ENCODE measurements around the gene ADARB2.

Gene ADARB2

DNA sequence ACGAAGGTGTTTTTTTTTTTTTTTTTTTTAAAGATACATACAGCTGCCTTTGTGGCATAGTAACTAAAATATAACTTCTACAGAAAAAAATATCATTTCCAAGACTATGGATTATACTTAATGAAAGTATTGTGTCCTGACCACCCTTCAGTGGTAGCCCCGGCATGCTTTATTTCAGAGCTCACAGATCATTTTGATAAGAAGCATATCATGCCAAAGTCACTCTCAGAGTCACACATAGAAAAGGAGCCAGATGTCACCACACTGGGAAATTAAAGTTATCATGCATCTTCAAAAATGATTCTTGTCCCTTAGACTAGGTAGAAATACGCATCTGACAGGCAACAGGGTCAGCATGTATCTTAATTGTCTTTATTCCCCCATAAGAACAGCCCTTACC, 3.0 kb downstream of the ADARB2 start:
- DNase-seq = no peak

DNA sequence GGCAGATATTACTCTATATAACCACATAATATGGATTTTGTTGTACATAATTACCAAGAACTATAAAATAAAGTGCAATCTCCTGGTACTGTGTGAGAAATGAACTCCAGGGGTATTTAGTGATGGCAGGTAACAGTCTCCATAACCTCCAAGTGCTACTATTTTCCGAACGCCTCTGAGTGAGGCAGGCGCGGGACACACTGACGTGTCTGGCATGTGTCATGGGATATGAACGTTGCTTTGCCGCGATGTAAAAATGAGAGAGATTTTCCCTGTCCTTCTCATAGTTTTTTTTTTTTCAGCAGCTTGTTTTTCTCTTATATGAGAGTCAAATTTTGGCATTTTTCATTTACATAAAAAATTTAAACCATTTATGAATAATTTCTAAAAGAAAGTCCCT, 3.6 kb downstream of the ADARB2 start:
- DNase-seq = no peak

DNA sequence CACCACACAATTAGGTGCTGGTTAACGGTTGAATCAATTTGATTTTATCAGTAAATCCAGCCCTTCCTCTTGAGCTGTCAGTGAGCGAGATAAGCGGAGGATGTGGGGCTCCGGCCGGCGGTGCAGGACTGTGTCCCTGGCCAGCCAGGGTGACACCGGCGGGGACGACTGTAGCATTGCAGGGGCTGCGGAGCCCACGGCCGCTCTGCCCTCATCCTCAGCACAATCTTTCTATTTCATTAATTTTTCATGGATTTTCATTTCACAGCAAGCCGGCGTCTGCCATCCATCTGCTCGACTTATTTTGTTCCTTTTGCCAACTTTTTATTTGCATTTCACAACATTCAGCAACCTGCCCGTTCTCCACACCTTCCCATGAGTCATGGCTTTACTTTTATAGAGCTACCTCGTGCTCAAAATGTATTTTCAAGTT, 4.7 kb downstream of the ADARB2 start:
- DNase-seq = no peak

GRCh38 chr10:1731592-1731991, 5.7 kb downstream of the ADARB2 start:
- DNase-seq = no peak

- DNase-seq = no peak
These were observed 7.6 kb downstream of the ADARB2 start for GRCh38 chr10:1729751-1730150.

DNA sequence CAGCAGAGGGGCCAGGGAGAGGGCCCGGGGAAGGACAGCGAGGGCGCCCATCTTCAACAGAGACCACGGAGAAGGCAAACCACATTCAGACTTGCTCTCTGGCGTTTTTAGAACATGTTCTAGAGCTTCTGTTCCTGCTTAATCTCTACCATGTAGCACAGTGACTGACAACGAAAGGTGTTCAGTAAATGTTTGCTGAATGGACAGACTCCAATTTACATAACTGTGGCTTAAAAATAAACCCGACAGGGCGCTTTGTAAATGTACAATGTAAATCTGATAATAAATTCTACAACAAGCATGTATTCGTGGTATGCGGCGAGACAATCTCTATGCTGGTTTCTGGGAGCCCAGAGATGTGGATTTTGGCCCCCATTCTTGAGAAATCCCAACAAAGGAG, 10.5 kb downstream of the ADARB2 start:
- DNase-seq = no peak

DNA sequence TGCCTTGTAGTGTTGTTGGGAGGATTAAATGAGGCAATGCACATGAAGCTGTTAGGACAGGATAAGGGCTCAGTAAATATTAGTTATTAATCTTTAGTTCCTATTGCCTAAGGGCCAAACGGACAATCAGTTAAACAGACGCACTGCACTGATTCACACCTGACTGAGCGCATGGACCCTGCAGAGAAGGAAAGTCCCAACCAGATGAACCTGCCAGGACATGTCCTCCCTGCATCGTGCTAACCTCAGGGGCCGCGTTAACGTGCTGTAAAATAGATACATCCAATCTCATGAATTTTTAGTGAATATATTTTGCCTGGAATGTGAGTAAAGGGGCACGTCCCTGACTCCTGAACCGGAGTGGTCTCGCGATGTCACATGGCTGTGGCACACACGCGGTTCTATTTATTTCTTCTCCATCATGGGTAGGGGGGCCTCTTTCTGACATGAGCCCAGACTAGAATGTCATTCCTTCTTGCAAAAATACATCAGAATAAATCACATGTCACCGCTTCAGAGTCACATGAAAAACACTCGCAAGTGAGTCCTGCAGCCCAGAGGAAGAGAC, 12.3 kb downstream of the ADARB2 start:
- DNase-seq = no peak

DNA sequence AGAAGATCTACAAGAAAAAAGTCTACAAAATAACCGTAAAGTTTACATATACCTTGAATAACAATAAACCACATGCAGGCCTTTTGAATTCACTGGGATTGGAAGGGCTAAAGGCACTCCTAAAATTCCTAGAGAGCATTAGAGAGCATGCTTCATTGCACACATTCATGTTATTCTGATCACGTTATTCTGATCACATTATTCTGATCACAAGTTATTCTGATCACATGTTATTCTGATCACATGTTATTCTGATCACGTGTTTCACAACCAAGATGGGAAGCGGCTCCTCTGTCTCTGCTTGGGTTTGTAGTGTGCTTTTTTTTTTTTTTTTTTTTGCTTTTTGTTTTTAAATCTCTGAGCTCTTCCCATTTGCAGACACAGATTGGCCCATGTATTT, 20.5 kb downstream of the ADARB2 start:
- no peak for DNase-seq

- DNase-seq = no peak
These were observed 21.5 kb downstream of the ADARB2 start for GRCh38 chr10:1715821-1716220.

DNA sequence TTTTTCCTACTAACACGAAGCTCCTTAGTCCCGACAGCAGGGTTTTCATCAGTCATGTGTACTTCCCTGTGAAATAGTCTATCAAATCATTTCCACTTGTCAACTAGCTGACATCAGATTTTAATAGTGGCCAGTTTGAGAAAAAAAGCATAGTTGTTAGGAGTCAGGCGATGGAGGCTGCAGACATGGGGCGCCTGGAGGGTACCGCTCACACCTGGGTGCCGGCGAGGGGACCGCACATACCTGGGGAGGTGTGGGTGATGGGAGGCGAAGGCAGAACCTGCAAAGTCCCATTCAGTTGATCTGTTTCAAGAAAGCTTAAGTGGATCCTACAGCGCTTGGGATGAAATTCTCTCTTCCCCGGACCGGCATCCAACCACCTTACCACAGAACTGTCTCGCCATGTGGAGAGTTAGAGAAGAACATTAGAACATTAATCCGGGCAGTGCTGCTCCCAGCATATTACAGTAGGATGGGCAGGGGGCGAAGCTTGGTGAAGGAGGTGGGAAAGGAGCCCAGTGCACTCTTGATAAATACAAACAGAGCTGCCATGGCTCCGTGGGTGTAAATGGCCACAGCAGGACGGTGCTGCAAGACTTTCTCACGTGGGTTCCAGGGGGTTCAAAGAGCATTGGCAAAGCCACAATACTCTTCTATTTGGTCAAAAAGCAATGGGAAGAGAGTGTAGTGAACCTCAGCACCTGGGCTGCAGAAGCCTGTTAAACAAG, 24.2 kb downstream of the ADARB2 start:
- no peak for DNase-seq

GRCh38 chr10:1712314-1712713, 25.0 kb downstream of the ADARB2 start:
- DNase-seq = no peak

DNA sequence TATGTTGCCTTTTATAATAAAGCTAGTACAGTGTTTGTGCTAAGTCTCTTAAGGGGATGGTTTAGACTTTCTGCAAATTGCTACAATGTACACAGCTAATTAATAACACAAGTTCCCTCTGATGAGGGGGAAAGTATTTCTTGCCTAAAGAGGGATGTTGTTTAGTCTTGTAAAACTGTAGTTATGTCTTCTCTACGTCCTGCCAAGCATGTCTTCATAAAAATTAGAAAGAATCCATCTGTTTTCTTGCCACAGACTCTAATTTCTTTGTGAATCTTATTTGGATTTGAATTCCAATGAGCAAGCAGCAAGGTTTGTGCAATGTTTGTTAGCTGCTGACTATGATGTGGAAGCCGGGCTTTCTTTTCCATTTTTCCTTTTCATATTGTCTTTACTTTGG, 28.2 kb downstream of the ADARB2 start:
- no peak for DNase-seq

GRCh38 chr10:1708746-1709145, 28.6 kb downstream of the ADARB2 start:
- DNase-seq = no peak

- peak in 1 of 2 donors; percentile 16 for DNase-seq
These were observed 30.6 kb downstream of the ADARB2 start for GRCh38 chr10:1706711-1707110.

DNA sequence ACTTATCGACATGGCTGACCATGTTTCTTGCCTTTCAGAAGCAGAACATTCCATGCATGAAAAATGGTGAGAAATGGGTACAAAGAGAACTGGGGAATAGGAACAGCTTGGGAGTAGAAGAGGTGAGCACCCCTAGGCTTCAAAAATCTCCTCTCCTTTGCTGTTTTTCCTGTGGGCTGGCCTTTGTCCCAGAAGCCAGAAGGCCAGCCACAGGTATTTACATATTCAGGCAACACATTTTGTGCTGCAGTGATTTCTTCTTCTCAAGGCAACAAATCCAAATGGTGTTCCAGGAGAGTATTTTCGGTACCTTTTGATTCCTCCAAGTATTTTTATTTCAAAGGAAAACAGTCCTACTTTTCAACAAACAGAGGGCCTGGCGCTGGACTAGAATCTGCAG, 31.1 kb downstream of the ADARB2 start:
- DNase-seq = no peak

DNA sequence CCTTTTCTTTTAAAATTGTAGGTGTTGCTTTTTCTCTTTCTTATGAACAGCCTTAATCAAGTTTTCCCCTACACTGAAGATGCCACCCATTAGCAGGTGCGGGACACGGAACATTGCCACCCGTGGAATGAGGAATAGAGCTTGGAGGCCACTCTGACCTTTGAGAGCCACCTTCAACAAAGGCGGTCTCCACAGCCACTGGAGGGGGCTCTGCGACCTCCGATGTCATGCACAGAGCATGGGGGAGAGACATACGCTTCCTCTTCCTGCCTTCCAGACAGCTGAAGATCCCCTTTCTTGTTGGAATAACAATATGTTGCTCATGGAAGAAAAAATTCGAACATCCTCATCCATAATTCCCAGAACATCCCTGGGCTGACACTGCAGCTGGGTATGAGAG, 39.1 kb downstream of the ADARB2 start:
- DNase-seq = no peak

DNA sequence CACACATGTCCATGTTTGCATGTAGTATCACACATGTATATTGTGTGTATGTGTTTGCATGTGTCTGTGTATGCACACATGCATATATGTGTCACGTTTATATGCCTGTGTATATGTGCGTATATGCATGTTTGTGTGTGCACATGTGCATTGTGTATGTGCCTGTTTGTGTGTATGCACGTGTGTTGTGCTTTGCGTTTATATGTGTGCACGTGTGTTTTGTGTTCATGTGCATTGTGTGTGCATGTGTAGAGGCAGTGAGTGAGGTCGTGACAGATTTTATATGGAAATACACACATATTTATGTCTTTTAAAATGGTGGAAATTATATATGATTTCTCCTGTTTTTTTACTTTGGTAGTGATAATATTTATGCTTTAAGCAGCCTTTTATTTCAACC, 41.2 kb downstream of the ADARB2 start:
- DNase-seq = no peak

- DNase-seq = no peak
These were observed 47.2 kb downstream of the ADARB2 start for GRCh38 chr10:1690086-1690485.

DNA sequence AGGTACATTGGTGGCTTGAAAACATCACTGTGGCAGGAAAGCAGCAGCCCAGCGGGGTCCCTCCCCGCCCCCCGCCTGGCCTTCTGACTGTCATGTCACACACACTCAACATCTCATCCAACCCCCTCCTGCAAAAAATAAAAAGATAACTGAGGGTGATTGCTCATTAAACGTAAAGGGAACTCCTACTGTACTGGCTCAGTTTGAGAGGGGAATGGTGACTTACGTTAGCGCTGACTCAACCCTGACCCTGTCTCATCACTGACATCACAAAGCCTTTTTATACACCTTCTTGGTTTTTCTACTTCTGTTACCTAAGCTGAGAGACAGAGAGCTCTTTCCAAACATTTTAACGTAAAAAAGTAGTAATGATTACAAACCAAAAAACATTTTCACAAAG, 48.8 kb downstream of the ADARB2 start:
- no peak for DNase-seq

GRCh38 chr10:1687623-1688150, 49.6 kb downstream of the ADARB2 start:
- no peak for DNase-seq

DNA sequence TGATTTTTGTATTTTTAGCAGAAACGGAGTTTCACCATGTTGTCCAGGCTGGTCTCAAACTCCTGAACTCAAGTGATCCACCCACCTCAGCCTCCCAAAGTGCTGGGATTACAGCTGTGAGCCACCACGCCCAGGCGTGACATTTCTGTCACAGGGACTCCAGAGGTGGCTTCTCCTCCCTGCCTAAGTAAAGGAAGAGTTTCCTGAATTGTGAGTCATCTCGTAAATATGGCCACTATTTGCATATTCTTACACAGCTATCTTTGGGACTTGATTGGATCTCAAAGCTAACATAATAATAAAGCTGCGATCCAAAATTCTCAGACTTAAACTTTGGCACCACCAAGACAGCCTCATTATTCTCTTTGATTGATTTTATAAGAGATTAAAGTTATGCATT, 50.1 kb downstream of the ADARB2 start:
- no peak for DNase-seq

GRCh38 chr10:1686491-1686749, 50.9 kb downstream of the ADARB2 start:
- no peak for DNase-seq

GRCh38 chr10:1685699-1686490, 51.4 kb downstream of the ADARB2 start:
- no peak for DNase-seq

DNA sequence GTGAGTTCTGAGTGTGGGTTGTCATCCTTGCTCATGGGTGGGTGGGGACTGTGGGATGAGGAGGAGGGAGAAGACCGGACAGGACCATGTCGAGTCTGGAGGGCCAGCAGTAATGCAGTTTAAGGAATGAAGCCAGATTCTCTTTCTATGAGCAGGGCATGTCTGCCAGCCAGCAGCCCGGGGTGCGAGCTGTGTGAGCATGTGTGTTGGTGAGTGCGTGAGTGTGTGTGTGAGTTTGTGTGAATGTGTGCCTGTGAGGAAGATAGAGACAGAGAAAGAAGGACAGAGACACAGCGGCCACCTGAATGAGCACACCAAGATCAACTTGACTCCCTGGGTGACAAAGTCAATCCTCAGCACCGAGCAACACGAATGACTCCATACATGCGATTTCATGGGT, 52.3 kb downstream of the ADARB2 start:
- DNase-seq = no peak

Data from CD4-positive, alpha-beta T cell treated with Interleukin-1 beta for 1 hour (primary cell).